Esophagus squamous epithelium (tissue), 5 donors: Measurements from ENCODE around the gene ASTN2. TPM values are rescaled to one million over a fixed set of nuclear protein-coding genes. Genes with fewer than 3 reads are reported as not detected.
"Not testable (repeated sequence)": the region's sequence is repeated elsewhere in the genome, so short reads cannot be mapped to it uniquely, and the experiment has no call there.

Source experiments
- DNase-seq: peaks from one replicate; lab custom pipeline; 2025; lab: John Stamatoyannopoulos, UW
- H3K27ac ChIP-seq, 4 donors: fragments of 200-600 bp; sonication (generic); one replicate each; pipeline ENCODE4 v1.5.1; 2016 to 2019; ENCODE audit warnings: mild to moderate bottlenecking in 1 of 4
- H3K27me3 ChIP-seq, 4 donors: fragments of 200-600 bp; sonication (generic); 1 replicate in 3 of 4; 2 replicates in 1 of 4; pipeline versions ENCODE4 v1.5.1 to v1.6.0; 2017 to 2021; ENCODE audit warnings: antibody characterized with exemption in 1 of 4
- H3K36me3 ChIP-seq, 3 donors: fragments of 200-600 bp; sonication (generic); one replicate each; pipeline ENCODE4 v1.5.1; 2016 to 2019
- H3K4me1 ChIP-seq, 3 donors: fragments of 200-600 bp; sonication (generic); one replicate each; pipeline ENCODE4 v1.5.1; 2017 to 2019
- H3K4me3 ChIP-seq, 4 donors: fragments of 200-600 bp; sonication (generic); 1 replicate in 3 of 4; 2 replicates in 1 of 4; pipeline ENCODE4 v1.5.1; 2016 to 2019; ENCODE audit warnings: mild to moderate bottlenecking in 2 of 4, moderate library complexity in 1 of 4
- H3K9me3 ChIP-seq, 3 donors: fragments of 200-600 bp; sonication (generic); one replicate each; pipeline ENCODE4 v1.5.1; 2016 to 2019
- POLR2A ChIP-seq, 4 donors: fragments of 450-650 bp; IDR thresholded peaks; one replicate each; pipeline ENCODE4 v1.6.1; 2017; ENCODE audit warnings: antibody characterized with exemption in 4 of 4, mild to moderate bottlenecking in 4 of 4, moderate library complexity in 3 of 4
- WGBS, 2 donors: methylation state at CpG; one replicate each; pipeline ENCODE4 v1.1.5; 2018; 5-methylcytosine and 5-hydroxymethylcytosine counted together
- intact Hi-C: fragments of 100-400 bp; cut with DNase I; formaldehyde crosslinking; loops from one replicate; pipeline ENCODE4 v1.15.0; 2022
- total RNA-seq, 4 donors: library from RNA; depleted of rRNA; stranded (reverse); fragments of >200 nt; gene quantifications; one replicate each; pipeline ENCODE4 v1.1.0, GENCODE V29; 2016
- TF ChIP-seq, protein P1 (sequence below), 6 experiments: fragments of 450-650 bp in 4 of 6; fragments of 200-600 bp in 2 of 6; sonication (generic) in 2 of 6; IDR thresholded peaks; one replicate each; pipeline ENCODE4 v1.5.1; 2016 to 2019; ENCODE audit warnings: antibody characterized with exemption in 6 of 6, mild to moderate bottlenecking in 4 of 6, moderate library complexity in 4 of 6
- donor health status: DM: yes; HTN: yes; CAD: no.

ASTN2 gene
- total RNA-seq, 4 donors from 2014 or later, result 0.13 to 1.9 (median 0.27) TPM; not detected in 1

DNA sequence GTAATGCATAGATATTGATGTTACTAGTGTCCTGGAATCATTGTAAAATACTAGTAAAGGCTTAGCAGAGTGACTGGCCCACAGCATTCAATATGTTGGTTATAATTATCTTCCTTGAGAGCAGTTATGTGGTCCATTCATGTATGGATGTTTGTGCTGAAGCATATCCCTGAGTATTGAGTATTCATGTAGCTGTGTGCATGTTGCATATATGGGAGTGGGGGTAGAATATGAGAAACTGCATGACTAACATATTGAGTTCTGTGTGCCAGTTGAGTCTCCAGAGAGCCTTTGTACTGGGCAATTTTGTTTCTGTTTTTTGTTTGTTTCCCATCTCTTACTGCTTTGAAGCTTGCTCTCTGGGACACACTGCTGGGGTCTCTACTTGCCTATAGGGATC, 950.4 kb downstream of the ASTN2 start:
- H3K4me3 ChIP-seq, result no peak overlapping the region
- no peaks in the 10 kb centered on the region for H3K9me3 ChIP-seq
- DNase-seq, result no peak
- no peak overlapping the region for H3K27ac ChIP-seq
- no peaks in the 10 kb centered on the region for H3K36me3 ChIP-seq
- intact Hi-C loops, result no loop called here
- TF ChIP-seq, protein P1, sequence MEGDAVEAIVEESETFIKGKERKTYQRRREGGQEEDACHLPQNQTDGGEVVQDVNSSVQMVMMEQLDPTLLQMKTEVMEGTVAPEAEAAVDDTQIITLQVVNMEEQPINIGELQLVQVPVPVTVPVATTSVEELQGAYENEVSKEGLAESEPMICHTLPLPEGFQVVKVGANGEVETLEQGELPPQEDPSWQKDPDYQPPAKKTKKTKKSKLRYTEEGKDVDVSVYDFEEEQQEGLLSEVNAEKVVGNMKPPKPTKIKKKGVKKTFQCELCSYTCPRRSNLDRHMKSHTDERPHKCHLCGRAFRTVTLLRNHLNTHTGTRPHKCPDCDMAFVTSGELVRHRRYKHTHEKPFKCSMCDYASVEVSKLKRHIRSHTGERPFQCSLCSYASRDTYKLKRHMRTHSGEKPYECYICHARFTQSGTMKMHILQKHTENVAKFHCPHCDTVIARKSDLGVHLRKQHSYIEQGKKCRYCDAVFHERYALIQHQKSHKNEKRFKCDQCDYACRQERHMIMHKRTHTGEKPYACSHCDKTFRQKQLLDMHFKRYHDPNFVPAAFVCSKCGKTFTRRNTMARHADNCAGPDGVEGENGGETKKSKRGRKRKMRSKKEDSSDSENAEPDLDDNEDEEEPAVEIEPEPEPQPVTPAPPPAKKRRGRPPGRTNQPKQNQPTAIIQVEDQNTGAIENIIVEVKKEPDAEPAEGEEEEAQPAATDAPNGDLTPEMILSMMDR (IDR thresholded peaks at IDR 0.05), result no peak
- TF ChIP-seq POLR2A (IDR thresholded peaks at IDR 0.05), result no peak
- no peaks in the 10 kb centered on the region for H3K4me1 ChIP-seq
- H3K27me3 ChIP-seq, result peaks cover 0 to 23% (median 0%) of the 10 kb centered on the region in 4 donors

DNA sequence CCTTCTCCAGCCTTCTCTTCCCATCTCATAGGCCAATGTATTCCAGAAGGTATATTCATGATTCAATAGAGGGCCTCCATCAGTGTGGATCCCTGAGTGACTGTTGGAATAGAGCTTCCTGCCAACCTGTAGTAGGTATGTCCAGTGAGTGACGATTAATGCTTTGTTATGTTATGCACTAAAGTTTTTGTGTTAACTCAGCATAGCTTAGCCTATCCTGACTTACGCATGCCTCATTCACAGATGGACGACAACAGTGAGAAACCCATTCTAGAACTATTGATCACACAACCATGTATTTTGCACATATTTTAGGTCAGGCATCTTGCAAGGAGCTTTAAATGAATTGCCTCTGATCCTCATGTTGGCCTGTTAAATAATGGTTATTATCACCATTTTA, 953.2 kb downstream of the ASTN2 start:
- no peaks in the 10 kb centered on the region for H3K36me3 ChIP-seq
- intact Hi-C loops, result no loop called here
- H3K27ac ChIP-seq, result no peak overlapping the region
- H3K4me1 ChIP-seq, result no peaks in the 10 kb centered on the region
- H3K9me3 ChIP-seq, result peaks cover 0 to 4% (median 4%) of the 10 kb centered on the region in 3 donors
- DNase-seq, result no peak
- TF ChIP-seq POLR2A (IDR thresholded peaks at IDR 0.05), result no peak
- TF ChIP-seq, protein P1 (IDR thresholded peaks at IDR 0.05), result no peak
- 91% methylated on average over 3 of the region's 3 CpGs for WGBS, 2 donors
- peaks cover 0 to 11% (median 0%) of the 10 kb centered on the region in 4 donors for H3K27me3 ChIP-seq
- no peak overlapping the region for H3K4me3 ChIP-seq

DNA sequence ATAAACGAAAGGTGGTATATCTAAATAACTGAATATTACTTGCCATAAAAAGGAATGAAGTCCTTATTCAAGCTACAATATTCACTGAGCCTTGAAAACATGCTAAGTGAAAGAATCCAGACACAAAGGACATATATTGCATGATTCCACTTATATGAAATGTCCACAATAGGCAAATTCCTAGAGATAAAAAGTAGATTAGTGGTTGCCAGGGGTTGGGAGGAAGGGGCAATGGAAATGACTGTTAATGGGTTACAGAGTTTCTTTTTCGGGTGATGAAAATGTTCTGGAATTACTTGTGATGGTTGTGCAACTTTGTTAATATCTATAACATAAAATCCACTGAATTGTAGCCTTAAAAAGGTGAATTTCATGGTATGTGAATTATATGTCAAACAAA, 954.8 kb downstream of the ASTN2 start:
- 62 to 74% methylated on average over 2 of the region's 2 CpGs for WGBS, 2 donors
- no peaks in the 10 kb centered on the region for H3K36me3 ChIP-seq
- H3K27me3 ChIP-seq, result no peaks in the 10 kb centered on the region
- intact Hi-C loops, result no loop called here
- DNase-seq, result no peak
- no peak overlapping the region for H3K4me3 ChIP-seq
- no peaks in the 10 kb centered on the region for H3K4me1 ChIP-seq
- peaks cover 0 to 10% (median 7%) of the 10 kb centered on the region in 3 donors for H3K9me3 ChIP-seq
- no peak overlapping the region for H3K27ac ChIP-seq
- no peak for TF ChIP-seq POLR2A (IDR thresholded peaks at IDR 0.05)
- TF ChIP-seq, protein P1 (IDR thresholded peaks at IDR 0.05), result no peak

DNA sequence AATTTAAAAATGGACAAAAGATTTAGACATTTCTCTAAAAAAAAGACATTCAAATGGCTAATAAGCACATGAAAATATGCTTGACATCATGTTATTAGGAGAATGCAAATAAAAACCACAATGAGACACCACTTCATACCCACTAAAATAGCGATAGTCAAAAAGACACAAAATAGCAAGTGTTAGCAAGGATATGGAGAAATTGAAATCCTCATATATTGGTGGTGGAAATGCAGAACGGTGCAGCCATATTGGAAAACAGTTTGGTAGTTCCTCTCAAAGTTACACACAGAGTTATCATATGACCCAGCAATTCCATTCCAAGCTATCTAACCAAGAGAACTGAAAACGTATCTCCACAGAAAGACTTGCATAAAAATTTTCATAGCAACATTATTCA, 955.3 kb downstream of the ASTN2 start:
- H3K4me3 ChIP-seq, result no peak overlapping the region

DNA sequence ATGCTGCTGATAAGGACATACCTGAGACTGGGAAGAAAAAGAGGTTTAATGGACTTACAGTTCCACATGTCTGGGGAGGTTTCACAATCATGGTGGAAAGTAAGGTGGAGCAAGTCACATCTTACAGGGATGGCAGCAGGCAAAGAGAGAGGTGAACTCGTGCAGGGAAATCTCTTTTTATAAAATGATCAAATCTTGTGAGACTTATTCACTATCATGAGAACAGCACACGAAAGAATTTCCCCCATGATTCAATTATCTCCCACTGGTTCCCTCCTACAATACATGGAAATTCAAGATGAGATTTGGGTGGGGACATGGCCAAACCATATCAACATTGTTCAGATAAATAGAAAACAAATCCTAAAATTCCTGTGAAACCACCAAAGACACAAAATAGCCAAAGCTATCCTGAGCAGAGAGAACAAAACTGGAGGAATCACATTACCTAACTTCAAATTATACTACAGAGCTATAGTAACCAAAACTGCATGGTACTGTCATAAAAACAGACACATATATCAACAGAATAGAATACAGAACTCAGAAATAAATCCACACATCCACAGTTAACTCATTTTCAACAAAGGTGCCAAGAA, 958.3 kb downstream of the ASTN2 start:
- TF ChIP-seq, protein P1 (IDR thresholded peaks at IDR 0.05), result no peak
- no peak for TF ChIP-seq POLR2A (IDR thresholded peaks at IDR 0.05)
- no peak overlapping the region for H3K4me3 ChIP-seq
- H3K27ac ChIP-seq, result no peak overlapping the region
- 88 to 89% methylated on average over 2 of the region's 2 CpGs for WGBS, 2 donors
- no peaks in the 10 kb centered on the region for H3K27me3 ChIP-seq
- intact Hi-C loops, result no loop called here
- DNase-seq, result no peak
- no peaks in the 10 kb centered on the region for H3K36me3 ChIP-seq
- peaks cover 0 to 10% (median 7%) of the 10 kb centered on the region in 3 donors for H3K9me3 ChIP-seq
- H3K4me1 ChIP-seq, result no peaks in the 10 kb centered on the region

More for the DNA sequence above, 955.3 kb downstream of the ASTN2 start:
- no peak for TF ChIP-seq POLR2A (IDR thresholded peaks at IDR 0.05)
- TF ChIP-seq, protein P1 (IDR thresholded peaks at IDR 0.05), result no peak
- intact Hi-C loops, result no loop called here
- Histone ChIP-seq H3K9me3 (peaks cover 0 to 10% (median 7%) of the 10 kb centered on the region in 3 donors), H3K4me1 (no peaks in the 10 kb centered on the region), H3K27me3 (no peaks in the 10 kb centered on the region), H3K27ac (no peak overlapping the region), H3K36me3 (no peaks in the 10 kb centered on the region)
- no peak for DNase-seq
- 83 to 87% methylated on average over 3 of the region's 3 CpGs for WGBS, 2 donors

DNA sequence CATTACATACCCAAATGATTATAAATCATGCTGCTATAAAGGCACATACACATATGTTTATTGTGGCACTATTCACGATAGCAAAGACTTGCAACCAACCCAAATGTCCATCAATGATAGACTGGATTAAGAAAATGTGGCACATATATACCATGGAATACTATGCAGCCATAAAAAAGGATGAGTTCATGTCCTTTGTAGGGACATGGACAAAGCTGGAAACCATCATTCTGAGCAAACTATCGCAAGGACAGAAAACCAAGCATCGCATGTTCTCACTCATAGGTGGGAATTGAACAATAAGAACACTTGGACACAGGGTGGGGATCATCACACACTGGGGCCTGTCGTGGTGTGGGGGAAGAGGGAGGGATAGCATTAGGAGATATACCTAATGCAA, 960.3 kb downstream of the ASTN2 start:
- H3K9me3 ChIP-seq, H3K27me3 ChIP-seq, H3K36me3 ChIP-seq, DNase-seq, H3K4me1 ChIP-seq, H3K27ac ChIP-seq, intact Hi-C loops, H3K4me3 ChIP-seq: not testable (repeated sequence)
- WGBS, 2 donors, result 88 to 92% methylated on average over 4 of the region's 4 CpGs
